Thyroid gland (tissue), 4 donors: ENCODE measurements around the gene FOXK1.

Experiments
- POLR2A ChIP-seq, 2 donors: fragments of 450-650 bp; IDR thresholded peaks; one replicate each; pipeline ENCODE4 v1.6.1; 2017; ENCODE audit warnings: antibody characterized with exemption in 2 of 2, mild to moderate bottlenecking in 2 of 2, moderate library complexity in 1 of 2
- TF ChIP-seq, protein P1 (sequence below), 6 experiments: fragments of 200-600 bp in 3 of 6; fragments of 450-650 bp in 3 of 6; sonication (generic) in 3 of 6; IDR thresholded peaks; one replicate each; pipeline ENCODE4 v1.5.1; 2016 to 2019; ENCODE audit warnings: antibody characterized with exemption in 6 of 6, mild to moderate bottlenecking in 2 of 6, inconsistent platforms in 1 of 6, moderate library complexity in 1 of 6

DNA sequence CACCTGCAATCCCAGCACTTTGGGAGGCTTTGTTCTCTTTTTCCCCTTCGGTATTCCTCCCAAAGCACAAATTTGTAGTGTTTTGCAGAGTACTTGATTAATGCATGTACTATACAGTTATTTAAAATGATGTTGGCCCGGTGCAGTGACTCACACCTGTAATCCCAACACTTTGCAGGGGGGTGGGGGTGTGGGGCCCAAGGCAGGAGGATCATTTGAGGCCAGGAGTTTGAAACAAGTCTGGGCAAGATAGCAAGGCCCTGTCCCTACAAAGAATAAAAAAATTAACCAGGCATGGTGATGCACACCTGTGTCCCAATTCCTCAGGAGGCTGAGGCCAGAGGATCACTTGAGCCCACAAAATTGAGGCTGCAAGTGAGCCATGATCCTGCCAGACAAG lies 26.8 kb upstream of the FOXK1 start:
- TF ChIP-seq POLR2A (IDR thresholded peaks at IDR 0.05): no peak
- TF ChIP-seq, protein P1, sequence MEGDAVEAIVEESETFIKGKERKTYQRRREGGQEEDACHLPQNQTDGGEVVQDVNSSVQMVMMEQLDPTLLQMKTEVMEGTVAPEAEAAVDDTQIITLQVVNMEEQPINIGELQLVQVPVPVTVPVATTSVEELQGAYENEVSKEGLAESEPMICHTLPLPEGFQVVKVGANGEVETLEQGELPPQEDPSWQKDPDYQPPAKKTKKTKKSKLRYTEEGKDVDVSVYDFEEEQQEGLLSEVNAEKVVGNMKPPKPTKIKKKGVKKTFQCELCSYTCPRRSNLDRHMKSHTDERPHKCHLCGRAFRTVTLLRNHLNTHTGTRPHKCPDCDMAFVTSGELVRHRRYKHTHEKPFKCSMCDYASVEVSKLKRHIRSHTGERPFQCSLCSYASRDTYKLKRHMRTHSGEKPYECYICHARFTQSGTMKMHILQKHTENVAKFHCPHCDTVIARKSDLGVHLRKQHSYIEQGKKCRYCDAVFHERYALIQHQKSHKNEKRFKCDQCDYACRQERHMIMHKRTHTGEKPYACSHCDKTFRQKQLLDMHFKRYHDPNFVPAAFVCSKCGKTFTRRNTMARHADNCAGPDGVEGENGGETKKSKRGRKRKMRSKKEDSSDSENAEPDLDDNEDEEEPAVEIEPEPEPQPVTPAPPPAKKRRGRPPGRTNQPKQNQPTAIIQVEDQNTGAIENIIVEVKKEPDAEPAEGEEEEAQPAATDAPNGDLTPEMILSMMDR (IDR thresholded peaks at IDR 0.05): no peak
